NCI-H345 treated with DMSO at 0.1 percent for 48 hours (cell line): Measurements from ENCODE around the gene CBFA2T3.

Experiments
- DNase-seq: peaks from one replicate; lab custom pipeline; 2025; ENCODE audit not compliant: unreplicated experiment; lab: John Stamatoyannopoulos, UW

CBFA2T3 gene

DNA sequence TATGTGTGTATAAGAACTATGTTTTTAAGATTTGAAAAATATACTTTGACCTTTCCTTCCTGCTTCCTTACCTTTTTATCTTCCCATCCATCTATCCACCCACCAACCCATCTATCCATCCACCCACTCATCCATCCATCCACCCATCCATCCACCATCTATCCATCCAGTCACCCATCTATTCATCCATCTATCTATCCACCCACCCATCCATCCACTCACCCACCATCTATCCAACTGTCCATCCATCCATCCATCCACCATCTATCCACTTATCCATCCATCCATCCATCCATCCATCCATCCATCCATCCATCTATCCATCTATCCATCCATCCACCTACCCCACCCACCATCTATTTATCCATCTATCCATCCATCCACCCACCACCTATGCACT, 12.4 kb downstream of the CBFA2T3 start:
- no peak for DNase-seq

DNA sequence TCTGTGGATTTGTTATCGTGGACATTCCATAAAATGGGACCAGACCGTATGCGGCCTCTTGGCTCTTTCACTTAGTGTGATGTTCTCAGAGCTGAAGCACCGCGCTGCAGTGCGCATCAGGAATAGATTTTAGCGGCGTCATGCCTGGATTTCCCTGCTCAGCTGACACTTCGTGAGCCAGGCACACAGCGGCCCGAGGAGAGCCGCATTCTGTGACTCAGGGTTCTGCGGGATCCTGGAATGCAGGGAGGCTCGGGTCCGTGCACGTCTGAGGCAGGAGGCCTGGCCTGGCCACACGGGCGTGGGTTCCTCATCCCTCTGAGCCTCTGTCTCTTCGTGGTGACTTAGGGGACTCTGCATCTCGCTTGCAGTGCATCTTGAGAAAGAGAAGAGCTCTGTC, 13.4 kb downstream of the CBFA2T3 start:
- no peak for DNase-seq

DNA sequence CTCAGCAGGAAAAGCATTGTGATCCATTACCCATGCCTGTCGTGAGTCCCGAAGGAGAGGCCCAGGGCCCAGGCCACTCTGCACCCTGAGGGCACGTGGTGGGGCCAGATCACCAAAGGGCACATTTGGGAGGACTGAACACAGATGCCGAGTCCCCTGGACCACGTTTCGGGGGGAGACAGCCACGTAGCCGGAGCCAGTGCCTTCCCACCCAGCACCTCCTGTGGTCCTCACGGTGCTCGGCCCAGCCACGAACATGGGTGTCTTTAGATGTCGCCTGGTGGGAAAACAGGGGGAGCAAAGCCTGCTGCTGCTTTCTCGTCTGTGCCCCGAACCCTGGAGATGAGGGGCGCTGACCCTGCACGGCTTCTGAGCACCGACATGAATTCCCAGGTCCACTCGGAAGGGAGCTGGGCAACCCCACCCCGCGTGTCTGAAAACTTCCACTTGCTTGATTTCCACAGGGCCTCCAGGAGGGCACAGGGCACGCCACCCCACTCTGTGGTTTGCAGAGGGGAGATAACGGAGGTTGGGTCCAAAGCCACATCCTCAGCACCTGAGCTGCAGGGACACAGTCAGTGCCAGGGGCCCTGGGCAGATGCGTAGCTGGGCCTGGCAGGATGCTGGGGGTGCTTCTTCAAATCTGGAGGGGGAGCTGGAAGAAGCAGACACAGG, 14.4 kb downstream of the CBFA2T3 start:
- DNase-seq = no peak

DNA sequence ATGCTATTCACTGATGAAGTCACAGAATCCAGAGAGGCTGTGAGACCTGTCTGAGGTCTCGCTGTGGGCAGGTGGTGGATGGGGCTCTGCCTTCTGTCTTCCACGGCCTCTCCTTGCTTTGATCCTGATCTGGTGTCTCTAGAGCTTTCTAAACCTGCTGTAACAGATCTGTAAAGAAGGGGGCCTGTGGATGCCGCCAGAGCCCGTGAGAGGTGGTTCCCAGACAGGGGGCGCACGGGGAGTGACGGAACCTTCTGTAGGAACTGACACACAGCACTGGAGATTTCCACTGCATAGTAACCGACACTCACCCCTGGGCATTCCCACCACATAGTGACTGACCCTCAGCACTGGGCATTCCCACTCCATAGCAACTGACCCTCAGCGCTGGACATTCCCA, 16.0 kb downstream of the CBFA2T3 start:
- DNase-seq = no peak

DNA sequence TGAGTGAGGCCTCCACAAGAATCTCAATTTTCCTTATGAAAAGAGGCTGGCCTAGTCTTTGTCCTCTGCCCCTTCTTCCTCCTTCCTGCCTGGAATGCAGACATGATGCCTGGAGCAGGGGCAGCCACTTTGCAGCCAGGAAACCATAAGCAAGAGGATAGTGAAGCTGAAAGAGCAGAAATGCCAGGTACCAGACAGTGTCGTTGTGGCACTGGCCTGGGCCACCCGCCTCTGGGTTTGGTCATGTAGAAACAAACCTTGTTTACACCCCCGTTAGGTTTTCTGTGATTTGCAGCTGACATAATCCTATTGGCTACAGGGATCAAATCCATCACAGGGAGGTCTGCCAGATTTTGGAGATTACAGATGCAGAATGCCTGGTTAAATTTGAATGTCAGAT, 16.5 kb downstream of the CBFA2T3 start:
- DNase-seq = no peak

DNA sequence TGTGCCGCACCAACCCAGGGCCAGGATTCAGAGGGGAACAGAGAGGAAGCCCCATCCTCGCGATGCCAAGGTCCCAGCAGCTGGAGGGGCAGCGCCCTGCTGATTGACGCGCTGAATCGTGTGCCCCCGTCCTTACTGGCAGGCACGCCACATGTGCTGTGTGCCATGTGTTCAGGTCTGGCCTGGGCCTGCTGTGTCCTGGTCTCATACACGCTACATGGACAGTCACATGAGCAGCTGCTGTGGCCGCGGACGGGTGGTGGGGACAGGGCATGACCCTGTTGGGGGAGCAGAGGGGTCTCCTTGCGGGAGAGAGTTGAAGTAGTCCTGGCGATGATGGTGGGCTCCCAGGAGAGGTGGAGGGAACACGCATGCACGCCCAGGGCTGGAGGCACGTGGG, 18.0 kb downstream of the CBFA2T3 start:
- DNase-seq = no peak

DNA sequence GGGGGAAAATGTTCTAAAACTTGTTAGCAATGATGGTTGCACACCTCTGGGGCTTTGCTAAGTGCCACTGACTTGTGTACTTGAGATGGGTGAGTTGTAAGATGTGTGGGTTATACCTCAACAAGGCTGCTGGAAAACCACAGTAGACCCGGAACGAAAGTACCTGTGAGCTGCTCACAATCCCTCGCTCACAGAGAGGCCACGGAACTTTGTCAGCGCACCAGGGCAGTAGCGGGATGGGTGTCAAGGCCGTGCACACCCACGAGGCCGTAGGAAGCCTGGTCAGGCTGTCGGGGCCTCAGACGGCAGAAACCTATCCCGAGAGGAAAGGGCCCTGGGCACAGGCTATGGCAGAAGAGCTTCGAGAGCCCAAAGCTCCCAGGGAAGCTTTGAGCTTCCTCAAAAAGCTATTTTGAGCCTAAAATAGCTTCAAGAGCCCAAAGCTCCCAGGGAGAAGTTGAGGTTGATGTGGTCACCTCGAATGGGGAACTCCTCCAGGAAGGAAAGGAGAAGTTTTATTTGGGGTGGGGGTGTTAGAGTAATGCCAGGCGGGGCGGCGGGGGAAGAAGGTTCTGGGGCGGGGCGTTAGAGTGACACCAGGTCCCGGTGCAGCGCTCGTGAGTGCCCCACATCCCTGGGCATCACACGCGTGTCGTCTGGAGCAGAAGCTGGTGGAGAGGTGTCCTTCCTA, 19.0 kb downstream of the CBFA2T3 start:
- DNase-seq = no peak

DNA sequence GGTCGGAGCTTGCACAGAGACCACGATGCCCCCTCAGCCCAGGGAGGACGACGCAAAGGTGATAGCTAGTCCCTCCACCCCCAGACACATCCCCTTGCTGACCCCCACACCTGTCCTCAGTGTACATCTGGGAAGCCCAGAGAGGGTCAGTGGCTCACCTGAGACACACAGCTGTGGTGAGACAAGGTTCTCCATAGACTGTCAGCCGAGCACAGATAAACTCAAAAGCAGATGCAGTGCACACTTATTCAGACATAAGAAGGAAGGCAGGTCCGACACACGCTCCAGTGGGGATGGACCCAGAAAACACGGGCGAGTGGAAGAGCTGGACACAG, 19.6 kb downstream of the CBFA2T3 start:
- DNase-seq = no peak

DNA sequence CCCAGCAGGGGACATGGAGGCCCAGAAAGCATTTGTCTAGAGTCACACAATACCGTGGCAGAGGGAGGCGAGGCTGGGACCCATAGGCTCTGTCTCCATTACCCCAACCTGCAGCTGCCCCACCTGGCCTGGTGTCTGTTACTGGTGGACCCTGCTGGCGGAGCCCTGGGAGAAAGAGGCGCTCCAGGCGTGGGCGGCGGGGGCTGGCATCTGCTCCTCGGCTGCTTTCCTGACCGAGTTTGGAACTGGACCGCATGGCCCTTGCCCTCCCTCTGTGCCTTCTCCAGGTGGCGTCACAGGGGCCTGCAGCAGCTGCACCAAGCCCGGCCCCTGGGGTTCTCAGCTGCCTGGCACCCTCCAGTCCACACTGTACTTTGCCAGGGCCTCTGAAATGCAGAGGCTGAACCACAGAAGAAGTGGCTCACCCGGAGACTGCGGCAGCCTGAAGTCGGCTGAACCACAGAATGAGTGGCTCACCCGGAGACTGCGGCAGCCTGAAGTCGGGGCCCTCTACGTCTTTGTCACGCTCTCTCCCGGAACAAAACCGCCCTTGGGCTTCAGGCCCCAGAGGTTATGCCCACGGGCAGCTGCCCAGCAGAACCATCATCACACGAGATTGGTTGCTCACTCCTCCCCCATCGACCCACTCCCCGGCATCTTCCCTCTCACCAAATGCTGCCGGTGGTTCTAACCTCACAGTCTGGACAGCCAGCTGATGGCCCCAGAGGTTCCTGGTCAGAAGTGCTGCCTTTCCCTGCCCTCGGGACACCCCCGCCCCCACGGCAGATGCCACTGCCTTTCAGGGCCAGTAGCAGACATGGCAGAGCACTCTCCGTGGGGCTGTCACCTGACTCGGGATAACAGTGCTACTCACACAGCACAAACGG, 20.2 kb downstream of the CBFA2T3 start:
- no peak for DNase-seq

DNA sequence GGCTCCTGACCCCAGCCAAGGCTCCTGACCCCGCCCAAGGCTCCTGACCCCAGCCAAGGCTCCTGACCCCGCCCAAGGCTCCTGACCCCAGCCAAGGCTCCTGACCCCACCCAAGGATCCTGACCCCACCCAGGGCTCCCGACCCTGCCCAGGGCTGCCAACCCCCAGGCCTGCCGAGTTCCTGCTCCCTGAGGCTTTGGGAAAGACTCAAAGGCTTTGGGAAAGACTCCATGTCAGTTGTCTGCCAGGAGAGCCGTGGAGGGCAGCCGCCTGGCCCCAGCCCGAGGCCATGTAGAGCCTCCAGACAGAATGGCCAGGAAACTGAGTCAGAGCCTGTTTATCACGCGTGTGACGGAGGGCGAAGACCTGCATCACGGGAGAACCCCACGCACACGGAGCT, 21.1 kb downstream of the CBFA2T3 start:
- DNase-seq = no peak

DNA sequence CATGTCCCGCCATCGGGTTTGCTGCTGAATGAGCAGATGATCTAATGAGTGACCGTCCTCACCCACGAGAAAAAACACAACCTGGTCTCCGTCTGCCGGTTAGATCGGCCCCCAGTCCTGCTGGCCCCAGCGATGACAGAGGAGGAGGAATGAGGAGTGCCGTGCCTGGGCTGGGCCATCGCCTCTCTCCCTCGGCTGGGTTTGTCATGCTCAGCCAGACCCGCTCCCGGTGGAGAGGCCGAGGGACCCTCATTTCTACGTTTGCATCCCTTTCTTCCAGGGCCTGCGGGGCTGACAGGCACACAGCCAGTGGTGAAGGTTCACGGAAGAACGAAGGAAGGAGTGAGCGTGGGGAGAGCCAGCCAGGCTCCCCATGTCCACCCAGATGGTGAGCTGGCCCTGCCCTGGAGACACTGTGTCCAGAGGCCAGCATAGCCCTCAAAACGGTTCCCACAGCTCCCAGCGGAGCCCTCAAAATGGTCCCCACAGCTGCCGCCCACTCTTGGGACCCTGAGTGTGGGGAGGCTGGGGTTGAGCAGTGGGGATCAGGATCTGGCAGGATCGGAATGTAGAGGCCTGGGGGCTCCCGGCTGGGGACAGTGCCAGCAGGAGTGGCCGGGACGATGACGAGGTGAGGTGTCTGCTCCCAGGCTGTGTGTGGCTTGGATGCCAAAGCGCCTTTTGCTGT, 23.9 kb downstream of the CBFA2T3 start:
- DNase-seq = no peak

DNA sequence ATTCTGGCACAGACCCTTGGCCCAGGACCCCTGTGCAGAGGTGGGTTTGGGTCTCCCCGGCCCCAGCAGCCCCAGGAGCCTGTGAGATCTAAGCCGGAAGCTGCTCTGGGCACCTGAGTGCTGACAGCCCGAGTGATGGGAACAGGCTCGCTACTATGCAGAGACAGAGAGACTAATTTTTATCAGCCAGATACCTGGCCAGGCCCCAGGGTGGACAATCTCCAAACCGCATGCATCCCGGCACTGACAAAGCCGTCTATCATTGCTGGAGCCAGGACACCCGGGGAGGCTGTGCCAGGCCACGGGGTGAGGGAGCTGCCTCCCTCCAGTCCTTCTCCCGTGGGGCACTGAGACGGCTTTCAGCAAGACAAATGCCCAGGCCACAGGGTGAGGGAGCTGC, 25.0 kb downstream of the CBFA2T3 start:
- no peak for DNase-seq

DNA sequence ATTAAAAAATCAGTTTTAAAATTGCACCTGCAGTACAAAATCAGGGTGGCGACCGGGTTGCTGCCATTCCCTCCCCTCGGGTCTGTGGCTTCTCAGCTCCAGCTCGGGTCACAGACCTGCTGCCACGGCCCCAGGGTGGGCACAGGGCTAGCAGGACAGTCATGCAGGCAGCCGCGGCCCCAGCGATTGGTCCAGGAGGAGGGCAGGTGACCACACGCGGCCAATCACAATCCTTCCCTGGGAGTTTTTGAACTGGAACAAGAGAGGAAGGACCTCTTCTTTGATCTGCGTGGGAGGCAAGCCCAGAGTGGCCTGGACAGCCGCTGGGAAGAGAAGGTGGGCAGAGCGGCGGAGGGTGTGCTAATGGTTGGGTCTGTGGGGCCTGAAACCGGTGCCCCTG, 25.5 kb downstream of the CBFA2T3 start:
- DNase-seq = no peak

DNA sequence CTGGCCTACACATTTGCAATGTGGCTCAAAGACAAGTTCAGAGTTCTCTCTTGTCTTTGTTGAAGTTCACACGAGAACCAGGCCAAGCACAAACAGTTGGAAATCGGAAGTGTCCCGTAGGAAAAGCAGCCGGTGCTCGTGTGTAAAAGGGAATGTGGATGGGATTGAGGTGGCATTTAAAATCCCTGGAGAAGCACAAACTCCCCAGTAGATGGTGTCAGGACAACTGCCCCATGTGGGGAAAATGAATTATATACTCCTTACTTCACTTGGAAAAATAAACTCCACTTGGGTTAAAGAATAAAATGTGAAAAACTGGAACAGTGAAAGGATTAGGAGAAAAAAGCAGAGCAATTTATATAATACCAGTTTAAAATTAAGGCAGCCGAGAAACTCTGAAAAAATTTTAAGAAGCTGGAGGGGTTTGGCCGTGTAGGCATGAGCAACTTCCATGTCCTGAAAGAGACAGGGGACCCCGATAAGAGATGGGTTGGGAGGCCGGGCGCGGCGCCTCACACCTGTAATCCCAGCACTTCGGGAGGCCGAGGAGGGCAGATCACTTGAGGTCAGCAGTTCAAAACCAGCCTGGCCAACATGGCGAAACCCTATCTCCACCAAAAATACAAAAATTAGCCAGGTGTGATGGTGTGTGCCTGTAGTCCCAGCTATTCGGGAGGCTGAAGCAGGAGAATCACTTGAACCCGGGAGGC, 28.1 kb downstream of the CBFA2T3 start:
- DNase-seq = no peak

DNA sequence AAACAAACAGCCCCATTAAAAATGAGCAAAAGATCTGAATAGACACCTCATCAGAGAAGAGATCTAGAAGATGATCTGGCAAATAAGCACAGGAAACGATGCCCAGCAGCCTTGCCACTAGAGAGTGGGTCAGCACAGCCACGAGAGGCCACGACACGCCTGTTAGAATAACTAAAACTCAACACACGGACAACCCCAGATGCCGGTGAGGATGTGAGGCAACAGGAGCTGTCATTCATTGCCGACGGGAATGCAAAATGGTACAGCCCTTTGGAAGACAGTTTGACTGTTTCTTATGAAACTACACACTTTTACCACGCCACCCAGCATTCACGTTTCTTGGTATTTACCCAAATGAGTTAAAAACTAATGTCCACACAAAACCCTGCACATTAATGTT, 31.5 kb downstream of the CBFA2T3 start:
- DNase-seq = no peak

DNA sequence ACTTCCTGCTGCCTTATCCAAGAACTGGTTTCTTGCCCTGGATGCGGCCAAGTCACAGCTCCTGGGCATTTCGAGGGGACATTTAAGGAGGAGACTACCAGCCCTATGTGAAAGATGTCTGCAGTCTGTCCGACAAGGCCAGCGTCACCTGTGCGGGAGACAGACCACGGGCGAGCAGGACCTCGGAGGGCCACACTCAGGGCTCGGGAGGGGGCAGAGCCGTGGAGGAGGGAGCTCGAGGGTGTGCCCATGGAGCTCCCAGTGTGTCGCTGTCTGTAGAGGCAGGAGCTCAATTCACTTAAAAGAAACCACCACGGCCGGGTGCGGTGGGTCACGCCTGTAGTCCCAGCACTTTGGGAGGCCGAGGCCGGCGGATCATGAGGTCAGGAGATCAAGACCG, 33.3 kb downstream of the CBFA2T3 start:
- no peak for DNase-seq

DNA sequence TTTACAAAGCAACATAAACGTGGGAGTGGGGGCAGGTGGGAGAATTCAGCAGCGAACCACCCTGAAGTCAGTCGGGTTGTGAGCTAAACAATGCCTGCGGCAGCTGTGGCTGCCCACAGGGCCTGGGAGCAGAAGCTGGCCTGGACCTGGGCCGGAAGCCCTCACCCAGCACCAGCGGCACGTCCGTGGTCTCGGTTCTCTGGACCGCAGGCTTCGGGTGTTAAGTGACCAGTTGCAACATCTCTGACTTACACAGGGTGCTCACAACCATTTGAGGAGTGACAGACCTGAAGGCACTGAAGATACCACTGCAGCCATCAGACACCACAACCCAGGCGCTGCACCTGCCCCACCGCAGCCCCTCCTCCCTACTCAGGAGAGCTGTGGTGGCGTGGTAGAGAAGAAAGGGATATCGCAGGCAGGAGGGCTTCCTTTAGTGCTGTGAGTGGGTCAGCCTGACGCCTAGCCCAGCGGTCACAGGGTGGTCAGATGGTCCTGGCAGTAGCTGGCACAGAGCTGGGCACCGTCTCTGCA, 33.8 kb downstream of the CBFA2T3 start:
- no peak for DNase-seq

DNA sequence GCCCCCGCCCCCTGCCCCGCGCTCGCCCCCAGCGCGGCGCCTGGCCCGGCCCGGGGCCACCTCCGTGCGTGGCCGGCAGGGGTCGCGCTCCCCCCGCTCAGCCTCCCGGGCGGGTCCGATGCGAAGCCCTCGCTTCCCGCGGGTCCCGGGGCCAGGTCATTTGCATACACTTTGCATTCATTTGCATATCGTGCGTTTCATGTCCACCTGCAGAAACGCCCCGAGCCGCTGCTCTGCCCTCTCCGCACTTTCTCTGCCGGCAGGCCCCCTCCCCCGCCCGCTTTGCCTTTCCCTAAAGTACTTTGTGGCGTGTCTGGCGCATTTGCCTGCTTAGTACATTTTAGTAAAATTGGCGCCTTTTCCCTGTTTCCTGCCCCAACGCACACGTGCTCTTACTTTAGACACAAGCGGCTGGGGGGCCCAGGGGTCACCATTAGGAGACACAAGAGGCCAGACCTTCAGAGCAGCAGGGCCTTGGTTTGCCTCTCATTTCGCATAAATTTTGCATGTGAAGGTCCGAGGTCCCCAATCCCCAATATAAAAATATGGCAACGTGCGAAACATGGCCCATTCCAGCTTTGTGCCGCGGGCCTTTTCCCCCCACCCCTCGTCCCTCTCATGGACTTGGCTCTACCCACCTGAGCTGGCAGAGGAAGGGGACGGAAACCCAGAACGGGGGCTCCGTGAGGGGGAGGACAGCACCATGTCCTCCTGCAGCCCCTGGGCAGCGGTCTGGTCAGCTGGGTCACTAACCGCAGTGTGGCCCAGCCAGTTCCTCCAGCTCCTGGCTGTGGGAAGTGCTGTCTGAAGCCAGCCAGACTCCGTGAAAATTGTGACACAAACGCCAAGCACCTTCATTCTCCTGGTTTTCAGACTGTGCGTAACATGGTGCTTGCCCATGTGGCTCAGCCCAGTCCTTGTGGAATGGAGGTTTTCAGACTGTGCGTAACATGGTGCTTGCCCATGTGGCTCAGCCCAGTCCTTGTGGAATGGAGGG, 34.8 kb downstream of the CBFA2T3 start:
- DNase-seq = no peak
